ENCODE results near the gene GRB10.
"Not testable (repeated sequence)": the region's sequence is repeated elsewhere in the genome, so short reads cannot be mapped to it uniquely, and the experiment has no call there.

Gene GRB10

GRCh38 chr7:50580057-50580456 lies 202.6 kb downstream of the GRB10 start:
- DNase-seq (ENCODE audit: low spot score): no peak

- not testable (repeated sequence) for DNase-seq (ENCODE audit: low spot score)
Measured at GRCh38 chr7:50578105-50578504, 204.6 kb downstream of the GRB10 start.

GRCh38 chr7:50577569-50577968 lies 205.1 kb downstream of the GRB10 start:
- DNase-seq (ENCODE audit: low spot score): no peak

- not testable (repeated sequence) for DNase-seq (ENCODE audit: low spot score)
Measured at GRCh38 chr7:50576388-50576787, 206.3 kb downstream of the GRB10 start.

- no peak for DNase-seq (ENCODE audit: low spot score)
Measured at GRCh38 chr7:50567715-50568261, 214.9 kb downstream of the GRB10 start.

- DNase-seq (ENCODE audit: low spot score): no peak
Measured at GRCh38 chr7:50565977-50566376, 216.7 kb downstream of the GRB10 start.

- no peak for DNase-seq (ENCODE audit: low spot score)
Measured at GRCh38 chr7:50565559-50565916, 217.2 kb downstream of the GRB10 start.

- no peak for DNase-seq (ENCODE audit: low spot score)
Measured at GRCh38 chr7:50564640-50565558, 217.8 kb downstream of the GRB10 start, which contains the start of gene DDC. Gene DDC (minus strand): TSS chr7:50565405. CDS start chr7:50544085, 21,320 bp downstream.

- DNase-seq (ENCODE audit: low spot score): no peak
Measured at GRCh38 chr7:50564171-50564570, 218.5 kb downstream of the GRB10 start.

- DNase-seq (ENCODE audit: low spot score): no peak
Measured at GRCh38 chr7:50562136-50562535, 220.6 kb downstream of the GRB10 start.

- DNase-seq (ENCODE audit: low spot score): no peak
Measured at GRCh38 chr7:50560865-50561351, 221.8 kb downstream of the GRB10 start.

- DNase-seq (ENCODE audit: low spot score): no peak
Measured at GRCh38 chr7:50559881-50560280, 222.8 kb downstream of the GRB10 start.

GRCh38 chr7:50558294-50559053 lies 224.2 kb downstream of the GRB10 start:
- DNase-seq (ENCODE audit: low spot score): no peak

GRCh38 chr7:50557099-50557498 lies 225.6 kb downstream of the GRB10 start:
- no peak for DNase-seq (ENCODE audit: low spot score)

- no peak for DNase-seq (ENCODE audit: low spot score)
Measured at GRCh38 chr7:50556247-50556991, 226.3 kb downstream of the GRB10 start.

- no peak for DNase-seq (ENCODE audit: low spot score)
Measured at GRCh38 chr7:50555594-50556140, 227.0 kb downstream of the GRB10 start.

- DNase-seq (ENCODE audit: low spot score): no peak
Measured at GRCh38 chr7:50554431-50555322, 228.0 kb downstream of the GRB10 start.

GRCh38 chr7:50553973-50554372 lies 228.7 kb downstream of the GRB10 start:
- no peak for DNase-seq (ENCODE audit: low spot score)

- DNase-seq (ENCODE audit: low spot score): peak; percentile 4
Measured at GRCh38 chr7:50552921-50553320, 229.8 kb downstream of the GRB10 start.

GRCh38 chr7:50552139-50552538 lies 230.6 kb downstream of the GRB10 start:
- DNase-seq (ENCODE audit: low spot score): no peak

Measured in RKO (cell line).